DMS153 treated with DMSO at 0.1 percent for 48 hours (cell line): ENCODE results near the gene MRPS5.
"Not testable (repeated sequence)": the region's sequence is repeated elsewhere in the genome, so short reads cannot be mapped to it uniquely, and the experiment has no call there.

ENCODE experiments used
- DNase-seq: peaks from one replicate; lab custom pipeline; 2025; ENCODE audit not compliant: unreplicated experiment; lab: John Stamatoyannopoulos, UW

Gene MRPS5

DNA sequence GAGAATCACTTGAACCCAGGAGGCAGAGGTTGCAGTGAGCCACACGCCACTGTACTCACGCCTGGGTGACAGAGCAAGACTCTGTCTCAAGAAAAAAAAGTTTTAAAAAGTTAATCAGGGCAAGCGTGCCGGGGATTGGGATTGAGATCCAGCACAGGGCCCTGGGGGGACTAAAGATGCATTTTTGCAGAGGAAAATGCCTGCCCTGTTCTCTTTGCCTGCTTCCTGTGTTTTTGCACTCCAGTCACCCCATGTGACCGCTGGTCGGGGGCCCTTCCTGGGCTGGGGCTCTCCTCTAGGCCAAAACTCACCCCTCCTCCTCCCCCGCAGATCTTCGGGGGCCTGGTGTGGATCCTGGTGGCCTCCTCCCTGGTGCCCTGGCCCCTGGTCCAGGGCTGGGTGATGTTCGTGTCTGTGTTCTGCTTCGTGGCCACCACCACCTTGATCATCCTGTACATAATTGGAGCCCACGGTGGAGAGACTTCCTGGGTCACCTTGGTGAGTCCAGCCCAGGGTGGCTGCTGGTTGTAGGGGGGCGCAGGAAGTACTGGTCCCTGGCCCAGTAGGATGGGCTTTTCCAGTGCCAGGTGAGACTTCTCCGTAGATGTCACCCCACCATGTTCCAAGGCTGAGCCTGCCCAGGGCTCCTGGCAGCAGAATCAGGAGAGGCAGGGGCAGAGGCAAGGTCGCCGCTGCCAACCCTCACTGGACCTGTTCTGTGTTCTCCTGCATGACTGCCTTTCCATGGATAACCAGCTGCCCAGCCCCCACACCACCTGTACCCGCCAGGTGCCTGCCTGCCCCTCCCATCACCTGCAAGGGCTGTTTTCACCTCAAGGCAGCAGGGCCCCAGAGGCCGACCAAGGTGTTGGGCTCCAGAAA, 73.7 kb downstream of the MRPS5 start:
- DNase-seq = no peak

DNA sequence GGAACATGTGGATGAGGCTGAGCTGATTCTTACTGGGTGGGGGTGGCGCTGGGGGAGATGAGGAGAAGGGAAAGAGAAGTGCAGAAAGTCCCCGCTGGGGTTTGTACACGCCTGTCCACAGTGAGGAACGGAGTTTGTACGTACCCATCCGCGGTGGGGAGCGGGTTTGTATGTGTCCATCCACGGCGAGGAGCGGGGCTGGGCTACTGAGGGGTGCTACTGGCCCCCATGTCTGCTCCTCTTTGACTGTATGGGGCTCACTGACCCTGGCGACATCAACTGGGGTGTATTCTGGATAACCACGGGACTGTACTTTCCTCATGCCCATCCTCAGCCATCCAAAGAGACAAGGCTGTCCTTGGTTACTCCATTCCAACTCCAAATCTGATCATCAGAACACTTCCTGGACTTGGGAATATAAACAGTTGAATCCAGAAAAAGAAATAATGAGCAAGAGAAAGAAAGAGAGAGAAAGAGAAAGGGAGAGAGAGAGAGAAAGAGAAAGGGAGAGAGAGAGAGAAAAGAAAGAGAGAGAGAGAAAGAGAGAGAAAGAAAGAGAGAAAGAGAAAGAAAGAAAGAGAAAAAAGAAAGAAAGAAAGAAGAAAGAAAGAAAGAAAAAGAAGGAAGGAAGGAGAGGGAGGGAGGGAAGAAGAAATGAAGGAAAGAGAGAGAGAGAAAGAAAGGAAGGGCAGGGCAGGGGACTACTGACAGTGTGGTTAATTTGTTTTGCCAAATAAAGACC, 75.1 kb downstream of the MRPS5 start:
- DNase-seq = no peak

DNA sequence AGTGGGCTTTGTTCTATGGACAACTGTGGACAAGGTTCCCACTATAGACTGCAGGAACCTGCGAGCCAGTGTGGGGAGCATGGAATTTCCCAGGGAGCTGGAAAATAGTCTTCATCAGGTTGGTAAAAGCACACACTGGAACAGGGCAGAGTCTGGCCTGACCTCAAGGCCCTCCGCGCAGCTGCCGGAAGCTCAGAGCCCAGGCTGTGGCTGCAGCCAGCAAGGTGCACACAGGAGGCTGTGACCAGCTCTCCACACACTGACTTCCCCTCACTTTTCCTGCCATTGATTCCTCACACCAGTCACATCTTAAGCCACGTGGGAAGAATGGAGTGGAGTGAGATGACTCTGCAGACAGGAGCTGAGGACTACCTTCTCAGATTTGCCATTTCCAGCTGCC, 77.0 kb downstream of the MRPS5 start:
- DNase-seq = no peak

DNA sequence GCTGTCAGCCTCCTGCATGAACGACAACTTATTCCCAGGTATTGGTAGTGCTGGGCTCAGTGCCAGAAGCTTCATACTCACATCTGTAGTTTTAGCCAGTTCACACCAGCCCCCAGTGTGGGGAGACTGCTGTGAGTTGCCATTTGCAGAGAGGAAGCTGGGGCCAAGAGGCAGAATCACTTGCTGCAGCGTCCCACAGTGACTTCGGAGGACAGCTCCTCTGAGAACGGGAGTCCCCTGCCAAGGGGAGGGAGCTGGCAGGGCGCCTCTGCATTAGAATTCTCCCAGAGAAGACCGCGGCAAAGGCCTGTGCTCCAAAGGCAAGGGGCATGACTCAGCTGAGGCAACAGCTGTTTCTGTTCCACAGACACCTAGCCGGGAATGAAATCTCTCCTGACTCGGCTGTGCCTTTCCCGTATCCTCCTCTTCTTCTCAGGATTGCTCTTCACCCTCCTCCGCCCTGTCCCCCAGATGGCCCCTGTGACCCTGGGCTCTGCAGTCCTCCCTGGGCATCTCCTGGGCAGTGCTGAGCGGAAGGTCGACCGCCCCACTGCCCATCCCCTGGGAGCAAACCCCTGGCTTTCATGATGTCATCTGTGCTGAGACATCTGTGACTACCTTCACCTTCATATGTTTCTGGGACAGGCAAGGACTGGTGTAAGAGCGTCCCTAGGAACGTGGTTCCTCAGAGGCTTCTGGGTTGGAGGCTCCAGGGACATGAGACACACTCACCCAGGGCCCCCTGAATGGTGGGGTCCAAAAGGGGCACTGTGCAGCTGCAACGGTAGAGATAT, 78.1 kb downstream of the MRPS5 start:
- DNase-seq = no peak

DNA sequence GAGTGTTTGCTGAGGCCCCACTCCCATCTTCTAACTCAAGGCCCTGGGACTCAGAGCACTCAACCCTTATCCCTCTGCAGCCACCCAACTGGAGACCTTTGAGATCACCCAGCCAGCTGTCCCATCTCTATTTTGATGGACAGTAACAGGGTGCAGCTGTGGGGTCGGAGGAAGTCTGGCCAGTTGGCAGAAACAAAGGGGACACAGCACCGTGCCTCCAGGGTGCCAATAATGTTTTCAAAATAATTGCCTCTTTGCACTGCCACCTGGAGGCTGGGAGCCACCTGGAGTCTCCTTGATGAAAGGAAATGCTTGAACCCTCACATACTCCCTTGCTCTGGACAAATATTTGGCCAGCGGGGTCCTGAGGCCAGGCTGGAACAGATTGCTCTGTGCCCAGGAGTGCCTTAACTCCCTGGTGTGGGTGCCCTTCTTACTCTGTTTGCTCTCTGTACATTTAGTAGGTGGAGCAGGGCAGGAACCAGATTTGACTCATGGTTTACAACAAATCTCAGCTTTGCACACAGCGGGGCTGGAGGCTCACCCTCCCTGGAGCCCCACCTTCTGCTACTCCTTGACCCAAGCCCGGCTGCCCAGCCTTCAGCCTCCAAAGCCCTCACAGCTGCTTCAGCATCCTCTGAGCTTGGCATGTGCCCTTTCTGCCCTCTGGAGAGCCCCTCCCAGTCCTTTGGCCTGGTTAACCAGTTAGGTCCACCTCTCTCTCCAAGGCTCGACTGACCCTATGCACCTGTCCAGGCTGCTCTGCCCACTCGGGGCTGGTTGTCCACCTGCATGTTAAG, 78.9 kb downstream of the MRPS5 start:
- DNase-seq = no peak

DNA sequence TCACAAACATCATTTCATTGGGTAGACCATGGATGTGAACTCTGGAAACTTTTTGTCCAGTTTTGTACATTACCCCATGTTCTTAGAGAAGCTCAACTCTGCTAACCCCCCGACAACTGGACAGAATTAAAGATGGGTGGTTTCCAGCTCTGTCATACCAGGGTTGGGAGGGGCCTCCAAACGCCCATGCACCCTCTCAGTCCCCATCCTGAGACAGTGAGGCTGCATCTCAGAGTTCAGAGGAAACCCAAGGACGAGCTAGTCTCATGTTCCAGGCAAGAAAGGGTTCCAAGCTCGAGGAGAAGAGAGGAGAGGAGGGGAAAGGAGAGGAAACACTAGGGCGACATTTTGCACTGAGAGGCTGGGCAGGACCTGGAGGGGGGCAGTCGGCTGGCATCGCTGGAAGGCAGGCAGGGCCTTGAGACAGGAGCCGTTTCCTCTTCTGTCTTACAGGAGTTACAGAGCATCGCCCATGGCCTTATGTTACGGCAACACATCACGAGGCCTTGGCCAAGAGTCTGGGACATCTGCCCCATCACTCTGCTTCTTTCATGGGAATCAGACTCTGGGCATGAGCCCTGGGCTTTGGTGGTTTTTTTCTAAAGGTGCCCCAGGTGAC, 79.7 kb downstream of the MRPS5 start:
- no peak for DNase-seq

DNA sequence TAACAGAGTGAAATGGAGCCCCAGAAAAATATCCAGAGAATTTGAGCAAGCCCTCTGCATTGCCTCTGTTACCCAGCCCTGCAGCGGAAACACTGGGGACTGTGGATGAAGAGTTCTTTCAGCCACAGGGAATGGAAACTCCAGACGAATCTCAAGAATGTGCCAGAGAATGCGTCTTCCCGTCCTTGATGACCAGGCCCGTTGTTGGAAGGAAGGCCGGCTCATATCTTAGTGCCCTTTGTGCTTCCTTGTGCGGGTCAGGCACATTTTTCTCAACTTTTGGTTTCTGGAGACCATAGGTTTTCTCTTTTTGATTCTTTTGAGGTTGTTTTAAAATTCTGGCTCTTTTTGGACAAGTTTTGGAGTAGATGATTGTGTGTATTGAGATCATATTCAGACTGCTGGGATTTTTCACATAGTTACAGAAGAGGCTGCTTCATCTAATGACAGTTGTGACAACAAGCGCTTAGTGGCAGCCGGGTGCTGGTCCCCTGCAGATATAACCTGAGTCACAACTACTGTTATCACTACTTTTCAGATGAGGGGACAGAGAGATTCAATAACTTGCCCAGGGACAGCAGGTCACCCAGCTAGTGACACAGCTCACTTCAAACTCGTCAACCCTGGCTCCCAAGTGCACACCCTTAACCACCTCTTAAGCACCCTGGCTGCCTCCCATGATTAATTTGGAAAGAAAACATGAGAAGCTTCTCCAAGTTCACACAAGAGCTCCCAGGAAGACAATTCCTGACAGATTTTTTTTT, 80.4 kb downstream of the MRPS5 start:
- DNase-seq = no peak

DNA sequence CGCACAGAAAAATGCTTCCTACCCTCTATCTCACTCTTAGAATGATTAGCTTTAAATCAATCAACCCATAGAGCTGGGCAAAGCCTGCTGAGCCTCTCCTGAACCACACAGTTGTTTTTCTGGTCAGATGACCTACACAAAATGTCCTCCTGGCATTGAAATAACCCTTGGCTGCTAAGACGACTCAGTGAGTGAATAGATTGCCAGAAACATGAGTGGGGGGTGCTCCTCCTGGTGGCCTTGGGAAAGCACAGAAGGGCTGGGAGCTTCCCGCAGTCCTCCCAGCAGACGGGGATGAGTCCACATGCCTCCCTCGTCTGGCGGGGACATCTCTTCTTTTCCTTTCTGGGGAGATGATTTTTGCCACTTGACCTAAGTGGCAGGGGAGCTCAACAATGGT, 81.2 kb downstream of the MRPS5 start:
- DNase-seq = no peak

DNA sequence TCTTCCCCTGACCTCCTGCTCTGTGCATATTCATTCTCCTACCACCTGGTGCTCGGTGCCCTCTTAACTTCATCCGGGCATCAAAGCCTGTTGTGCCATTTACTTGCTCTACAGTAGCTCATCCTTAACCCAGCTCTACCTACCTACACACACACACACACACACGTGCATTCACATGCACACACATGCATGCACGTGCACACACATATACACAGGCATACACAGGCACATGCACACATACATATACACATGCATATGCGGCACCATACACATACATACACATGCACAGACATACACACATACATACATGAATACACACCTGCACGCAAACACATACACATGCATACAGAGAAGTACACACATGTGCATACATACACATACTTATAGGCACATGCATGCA, 81.6 kb downstream of the MRPS5 start:
- DNase-seq = no peak

DNA sequence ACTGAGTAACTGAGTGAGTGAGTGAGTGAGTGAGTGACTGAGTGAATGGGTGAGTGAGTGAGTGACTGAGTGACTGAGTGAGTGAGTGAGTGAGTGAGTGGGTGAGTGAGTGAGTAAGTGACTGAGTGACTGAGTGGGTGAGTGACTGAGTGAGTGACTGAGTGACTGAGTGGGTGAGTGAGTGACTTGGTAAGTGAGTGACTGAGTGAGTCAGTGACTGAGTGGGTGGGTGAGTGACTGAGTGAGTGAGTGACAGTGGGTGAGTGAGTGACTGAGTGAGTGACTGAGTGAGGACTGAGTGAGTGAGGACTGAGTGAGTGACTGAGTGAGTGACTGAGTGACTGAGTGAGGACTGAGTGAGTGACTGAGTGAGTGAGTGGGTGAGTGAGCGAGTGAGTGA, 82.2 kb downstream of the MRPS5 start:
- DNase-seq = no peak

DNA sequence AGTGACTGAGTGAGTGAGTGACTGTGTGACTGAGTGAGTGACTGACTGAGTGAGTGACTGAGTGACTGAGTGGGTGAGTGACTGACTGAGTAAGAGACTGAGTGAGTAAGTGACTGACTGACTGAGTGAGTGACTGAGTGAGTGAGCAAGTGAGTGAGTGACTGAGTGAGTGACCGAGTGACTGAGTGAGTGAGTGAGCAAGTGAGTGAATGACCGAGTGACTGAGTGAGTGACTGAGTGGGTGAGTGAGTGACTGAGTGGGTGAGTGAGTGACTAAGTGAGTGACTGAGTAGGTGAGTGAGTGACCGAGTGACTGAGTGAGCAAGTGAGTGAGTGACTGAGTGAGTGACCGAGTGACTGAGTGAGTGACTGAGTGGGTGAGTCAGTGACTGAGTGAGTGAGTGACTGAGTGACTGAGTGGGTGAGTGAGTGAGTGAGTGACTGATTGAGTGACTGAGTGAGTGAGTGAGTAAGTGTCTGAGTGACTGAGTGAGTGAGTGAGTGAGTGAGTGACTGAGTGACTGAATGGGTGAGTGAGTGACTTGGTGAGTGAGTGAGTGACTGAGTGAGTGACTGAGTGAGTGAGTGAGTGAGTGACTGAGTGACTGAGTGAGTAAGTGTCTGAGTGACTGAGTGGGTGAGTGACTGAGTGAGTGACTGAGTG, 82.8 kb downstream of the MRPS5 start:
- no peak for DNase-seq

DNA sequence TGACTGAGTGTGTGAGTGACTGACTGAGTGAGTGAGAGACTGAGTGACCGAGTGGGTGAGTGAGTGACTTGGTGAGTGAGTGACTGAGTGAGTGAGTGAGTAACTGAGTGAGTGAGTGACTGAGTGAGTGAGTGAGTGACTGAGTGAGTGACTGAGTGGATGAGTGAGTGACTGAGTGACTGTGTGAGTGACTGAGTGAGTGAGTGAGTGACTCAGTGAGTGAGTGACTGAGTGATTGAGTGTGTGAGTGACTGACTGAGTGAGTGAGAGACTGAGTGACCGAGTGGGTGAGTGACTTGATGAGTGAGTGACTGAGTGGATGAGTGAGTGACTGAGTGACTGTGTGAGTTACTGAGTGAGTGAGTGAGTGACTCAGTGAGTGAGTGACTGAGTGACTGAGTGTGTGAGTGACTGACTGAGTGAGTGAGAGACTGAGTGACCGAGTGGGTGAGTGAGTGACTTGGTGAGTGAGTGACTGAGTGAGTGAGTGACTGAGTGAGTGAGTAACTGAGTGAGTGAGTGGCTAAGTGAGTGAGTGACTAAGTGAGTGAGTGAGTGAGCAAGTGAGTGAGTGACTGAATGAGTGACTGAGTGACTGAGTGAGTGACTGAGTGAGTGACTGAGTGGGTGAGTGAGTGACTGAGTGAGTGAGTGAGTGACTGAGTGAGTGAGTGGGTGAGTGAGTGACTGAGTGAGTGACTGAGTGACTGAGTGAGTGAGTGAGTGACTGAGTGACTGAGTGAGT, 83.6 kb downstream of the MRPS5 start:
- DNase-seq = not testable (repeated sequence)

DNA sequence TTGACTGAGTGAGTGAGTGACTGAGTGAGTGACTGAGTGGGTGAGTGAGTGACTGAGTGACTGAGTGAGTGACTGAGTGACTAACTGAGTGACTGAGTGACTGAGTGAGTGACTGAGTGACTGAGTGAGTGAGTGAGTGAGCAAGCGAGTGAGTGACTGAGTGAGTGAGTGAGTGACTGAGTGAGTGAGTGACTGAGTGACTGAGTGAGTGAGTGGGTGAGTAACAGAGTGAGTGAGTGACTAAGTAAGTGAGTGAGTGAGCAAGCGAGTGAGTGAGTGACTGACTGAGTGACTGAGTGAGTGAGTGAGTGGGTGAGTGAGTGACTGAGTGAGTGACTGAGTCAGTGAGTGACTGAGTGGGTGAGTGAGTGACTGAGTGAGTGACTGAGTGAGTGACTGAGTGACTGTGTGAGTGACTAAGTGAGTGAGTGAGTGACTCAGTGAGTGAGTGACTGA, 84.2 kb downstream of the MRPS5 start:
- no peak for DNase-seq

DNA sequence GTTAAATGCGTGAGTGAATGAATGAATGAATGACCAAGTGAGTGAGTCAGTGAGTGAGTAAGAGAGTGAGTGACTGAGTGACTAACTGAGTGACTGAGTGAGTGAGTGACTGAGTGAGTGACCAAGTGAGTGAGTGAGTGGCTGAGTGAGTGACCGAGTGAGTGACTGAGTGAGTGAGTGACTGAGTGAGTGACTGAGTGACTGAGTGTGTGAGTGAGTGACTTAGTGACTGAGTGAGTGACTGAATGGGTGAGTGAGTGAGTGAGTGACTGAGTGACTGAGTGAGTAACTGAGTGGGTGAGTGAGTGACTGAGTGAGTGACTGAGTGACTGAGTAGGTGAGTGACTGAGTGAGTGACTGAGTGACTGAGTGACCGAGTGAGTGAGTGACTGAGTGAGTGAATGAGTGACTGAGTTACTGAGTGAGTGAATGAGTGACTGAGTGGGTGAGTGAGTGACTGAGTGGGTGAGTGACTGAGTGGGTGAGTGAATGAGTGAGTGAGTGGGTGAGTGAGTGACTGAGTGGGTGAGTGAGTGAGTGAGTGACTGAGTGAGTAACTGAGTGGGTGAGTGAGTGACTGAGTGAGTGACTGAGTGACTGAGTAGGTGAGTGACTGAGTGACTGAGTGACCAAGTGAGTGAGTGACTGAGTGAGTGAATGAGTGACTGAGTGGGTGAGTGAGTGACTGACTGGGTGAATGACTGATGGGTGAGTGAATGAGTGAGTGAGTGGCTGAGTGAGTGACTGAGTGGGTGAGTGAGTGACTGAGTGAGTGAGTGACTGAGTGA, 84.8 kb downstream of the MRPS5 start:
- no peak for DNase-seq
